ENCODE measurements around the gene BTG4.

Gene BTG4

GRCh38 chr11:111535281-111535680 is 23.1 kb upstream of the BTG4 start:
- DNase-seq, result no peak

DNA sequence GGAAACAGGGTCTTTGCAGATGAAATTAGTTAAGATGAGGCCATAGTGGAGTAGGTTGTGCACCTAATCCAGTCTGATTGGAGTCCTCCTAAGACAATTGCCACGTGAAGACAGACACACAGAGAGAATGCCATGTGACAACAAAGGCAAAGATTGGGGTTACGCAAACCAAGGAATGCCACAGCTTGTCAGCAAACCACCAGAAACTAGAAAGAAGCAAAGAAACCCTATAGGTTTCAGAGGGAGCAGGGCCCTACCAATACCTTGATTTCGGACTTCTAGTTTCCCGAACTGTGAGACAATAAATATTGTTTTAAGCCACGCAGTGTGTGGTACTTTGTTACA is 20.2 kb upstream of the BTG4 start:
- peak; percentile 31 for DNase-seq

DNA sequence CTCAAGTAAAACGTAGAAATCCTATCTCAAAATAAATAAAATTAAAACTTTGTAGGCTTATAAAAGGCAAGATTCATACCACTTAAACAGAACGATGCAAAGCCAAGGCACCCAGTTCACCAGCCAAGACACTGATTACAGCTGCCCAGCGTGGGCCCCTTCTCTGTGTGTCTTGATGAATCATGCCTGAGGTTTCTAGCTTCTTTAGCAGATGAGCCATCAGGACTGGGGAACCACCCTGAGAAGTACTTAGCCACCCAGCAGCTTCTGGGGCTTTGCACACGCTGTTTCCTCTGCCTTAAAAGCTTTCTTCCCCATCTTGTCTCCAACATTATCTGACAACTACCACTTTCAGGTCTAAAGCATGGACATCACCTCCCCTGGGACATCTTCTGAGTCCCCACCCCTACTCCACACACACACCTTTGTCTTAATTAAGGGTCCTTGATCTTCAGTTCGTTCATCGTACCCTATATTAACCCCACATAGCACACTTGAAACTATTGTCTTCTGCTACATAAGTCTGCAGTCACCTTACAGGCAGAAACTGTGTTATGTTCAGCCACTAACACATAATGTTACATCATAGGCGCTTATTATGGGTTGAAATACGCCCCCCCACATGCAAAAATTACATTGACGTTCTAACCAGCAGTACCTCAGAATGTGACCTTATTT is 19.6 kb upstream of the BTG4 start:
- peak; percentile 93 for DNase-seq

GRCh38 chr11:111531136-111531535 is 18.9 kb upstream of the BTG4 start:
- peak; percentile 32 for DNase-seq

DNA sequence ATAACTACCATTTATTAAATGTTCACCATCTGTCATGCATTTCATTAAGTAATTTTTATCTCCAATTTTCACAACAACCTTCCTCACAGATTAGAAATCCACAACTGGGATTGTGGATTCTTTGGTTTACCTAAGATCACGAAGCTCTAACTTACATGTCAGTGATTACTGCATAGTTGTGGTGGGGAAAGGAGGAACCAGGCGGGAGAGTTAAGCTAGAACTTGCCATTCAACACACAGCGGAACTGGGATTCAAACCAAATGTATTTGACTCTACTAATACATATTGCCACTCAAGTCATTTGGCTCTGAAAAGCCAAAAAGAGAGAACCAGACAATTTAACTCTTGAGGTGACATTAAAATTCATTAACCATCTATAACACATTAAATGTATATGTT is 17.9 kb upstream of the BTG4 start:
- DNase-seq, result peak; percentile 37

DNA sequence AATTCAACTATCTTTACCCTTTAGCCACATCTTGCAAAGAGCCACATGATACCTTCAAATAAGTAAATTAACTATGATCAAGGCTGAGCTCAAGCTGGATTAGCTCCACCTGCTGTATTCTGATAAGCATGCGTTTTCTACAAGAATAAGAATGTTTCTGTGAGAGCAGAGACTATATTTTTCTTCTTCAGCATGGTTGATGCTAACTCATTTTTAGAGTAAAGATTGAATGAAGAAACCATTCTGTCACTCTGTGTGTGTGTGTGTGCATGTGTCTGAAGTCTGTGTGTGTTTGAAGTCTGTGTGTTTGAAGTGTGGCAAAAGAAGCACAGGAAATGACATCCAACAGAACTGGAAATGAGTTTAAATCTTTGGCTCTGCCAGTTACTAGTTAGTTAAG is 16.4 kb upstream of the BTG4 start:
- DNase-seq, result no peak

DNA sequence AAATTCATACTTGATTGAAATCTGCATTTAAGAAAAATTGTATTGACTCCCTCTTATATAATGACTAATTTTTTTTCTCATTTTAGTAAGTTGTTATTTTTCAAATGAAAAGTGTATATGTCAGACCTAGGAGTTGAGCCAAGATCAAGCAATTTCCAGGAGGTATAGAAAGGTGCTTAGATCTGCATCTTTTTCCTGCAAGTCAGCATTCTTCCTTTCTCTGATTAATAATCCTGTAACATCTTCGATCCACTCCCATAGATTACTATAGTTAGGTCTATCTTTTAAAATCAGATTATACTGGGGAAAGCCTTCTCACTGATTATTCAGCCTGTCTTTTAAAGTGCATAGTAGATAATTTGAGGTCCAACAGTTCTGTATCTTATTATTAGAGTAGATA is 15.1 kb upstream of the BTG4 start:
- DNase-seq, result no peak

GRCh38 chr11:111526501-111526900 is 14.3 kb upstream of the BTG4 start:
- DNase-seq, result peak; percentile 71

DNA sequence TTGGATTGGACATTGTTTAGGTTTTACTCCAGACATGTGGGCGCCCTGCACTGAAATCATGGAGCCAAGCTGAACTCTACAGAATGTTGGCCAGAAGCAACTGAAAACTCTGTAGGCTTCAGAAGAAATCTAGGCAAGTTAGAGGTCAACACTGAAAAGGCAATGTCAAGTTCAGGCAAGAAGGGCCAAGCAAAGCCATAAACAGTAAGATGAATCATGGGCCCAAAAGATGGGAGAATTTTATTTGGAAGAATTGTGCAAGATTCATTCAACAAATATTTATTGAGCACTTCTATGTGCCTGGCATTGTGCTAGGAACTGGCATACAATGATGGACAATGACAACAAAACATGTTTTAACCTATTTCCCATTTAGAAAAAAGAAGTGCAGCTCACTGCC is 13.3 kb upstream of the BTG4 start:
- DNase-seq, result no peak

GRCh38 chr11:111524056-111524455 is 11.9 kb upstream of the BTG4 start:
- DNase-seq, result peak; percentile 52

DNA sequence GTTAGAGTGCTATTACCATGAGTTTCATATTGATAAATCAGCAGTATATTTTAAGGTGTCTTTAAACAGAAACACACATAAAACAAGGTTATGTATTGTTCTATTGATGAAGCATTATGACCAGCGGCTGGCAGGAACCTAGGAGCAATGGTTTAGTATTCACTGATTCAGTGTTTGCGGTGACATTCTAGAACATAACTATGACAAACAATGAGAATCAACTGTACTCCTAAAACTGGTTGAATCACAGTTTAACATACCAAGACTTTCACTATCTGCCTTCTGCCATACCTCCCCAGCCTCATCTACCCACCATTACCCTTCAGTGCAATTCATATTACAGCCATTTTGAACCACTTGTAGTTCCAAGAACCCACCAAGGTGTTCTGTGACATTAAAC is 11.2 kb upstream of the BTG4 start:
- DNase-seq, result no peak

GRCh38 chr11:111522426-111522825 is 10.2 kb upstream of the BTG4 start:
- no peak for DNase-seq

DNA sequence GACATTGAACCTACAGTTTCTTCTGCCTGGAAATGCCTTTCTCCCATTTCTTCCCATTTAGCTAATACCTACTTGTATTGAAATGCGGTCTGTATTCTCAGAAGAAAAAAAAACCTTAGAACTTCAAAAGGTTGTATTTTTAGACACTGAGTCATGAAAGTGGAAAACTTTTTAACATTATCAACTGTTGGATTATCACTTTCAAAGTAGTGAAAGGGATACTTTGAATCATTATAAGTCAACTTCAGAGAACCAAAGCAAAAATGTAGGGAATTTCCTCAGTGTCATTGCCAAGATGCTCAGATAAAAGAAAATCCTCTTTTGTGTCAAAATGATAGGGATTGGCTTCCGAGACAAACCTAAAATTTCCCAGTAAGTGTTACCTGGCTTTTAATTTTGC is 8.9 kb upstream of the BTG4 start:
- DNase-seq, result no peak

GRCh38 chr11:111520560-111520959 is 8.4 kb upstream of the BTG4 start:
- DNase-seq, result no peak

GRCh38 chr11:111518668-111519067 is 6.5 kb upstream of the BTG4 start:
- no peak for DNase-seq

DNA sequence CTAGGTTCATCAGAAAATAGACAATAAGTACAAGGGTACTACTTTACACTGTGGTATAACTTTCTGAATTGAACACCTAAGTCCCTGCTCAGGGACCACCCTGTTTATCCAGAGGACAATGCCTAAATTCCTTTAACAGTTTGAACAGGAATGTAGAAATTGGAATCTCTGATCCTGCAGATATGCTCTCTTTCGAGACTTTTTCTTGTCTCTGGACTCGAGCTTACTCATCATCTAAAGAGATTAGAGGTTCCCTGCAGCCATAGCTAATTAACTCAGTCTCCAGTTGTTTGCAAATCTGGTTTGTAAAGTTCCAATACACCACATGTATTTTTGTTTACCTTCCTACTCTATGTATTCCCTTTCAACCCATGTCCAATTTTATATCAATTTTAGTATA is 3.4 kb upstream of the BTG4 start:
- no peak for DNase-seq

DNA sequence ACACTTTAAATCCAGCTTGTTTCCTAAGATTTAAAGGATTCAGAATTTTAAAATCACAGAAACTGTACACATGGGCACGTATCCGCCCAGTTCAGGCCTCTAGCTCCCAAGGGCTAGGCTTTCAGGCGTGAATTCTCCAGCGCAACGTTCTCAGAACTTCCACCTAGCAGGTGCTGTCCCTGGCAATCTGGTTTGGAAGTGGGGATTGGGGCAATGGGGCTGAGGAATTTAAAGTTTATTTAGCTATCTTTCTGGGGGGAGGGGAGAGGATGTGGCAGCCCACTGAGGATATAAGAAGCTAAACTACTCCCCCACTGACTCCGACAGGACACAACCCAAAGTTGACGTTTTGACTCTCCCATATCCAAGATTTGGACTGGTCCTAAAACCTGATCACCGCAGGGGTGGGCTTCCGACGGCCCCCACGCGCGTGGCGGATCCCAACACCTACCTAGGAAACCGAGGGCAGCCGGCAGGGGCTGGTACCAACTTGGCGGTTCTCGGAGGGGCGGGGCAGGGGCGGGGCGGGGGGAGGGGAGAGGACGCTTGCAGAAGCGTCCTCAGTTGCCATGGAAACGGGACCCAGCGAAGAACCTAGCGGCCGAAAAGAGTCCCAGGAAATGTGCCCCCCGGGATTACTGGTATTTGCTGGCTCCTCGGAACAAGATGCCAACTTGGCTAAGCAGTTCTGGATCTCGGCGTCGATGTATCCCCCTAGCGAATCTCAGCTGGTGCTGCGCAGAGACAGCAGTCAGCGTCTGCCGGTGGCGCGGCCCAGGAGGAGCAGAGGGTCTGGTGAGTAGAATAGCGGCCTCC is 2.2 kb upstream of the BTG4 start, which contains the start of gene HOATZ:
Gene HOATZ, plus strand, starts transcription at position 563 of the 816 bp plus-strand sequence. Its CDS starts 7 bp downstream, at position 570.
- DNase-seq, result no peak

DNA sequence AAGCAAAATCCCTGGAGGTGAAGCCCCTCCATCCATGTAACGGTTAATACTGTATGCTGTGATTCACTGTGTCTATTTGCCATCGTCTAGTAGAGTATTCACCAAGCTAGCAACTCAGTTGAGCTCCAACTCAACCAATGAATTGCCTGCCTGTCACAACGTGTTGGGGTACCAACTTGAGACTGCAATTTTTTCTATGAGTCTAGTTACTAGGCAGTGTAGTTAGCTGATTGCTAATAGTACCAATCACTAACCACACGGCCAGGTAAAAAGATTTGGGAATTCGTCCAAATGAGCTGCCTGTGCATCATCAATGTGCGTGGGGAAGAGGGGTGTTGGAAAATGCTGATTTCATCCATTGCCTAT is 1.0 kb upstream of the BTG4 start:
- DNase-seq, result no peak

DNA sequence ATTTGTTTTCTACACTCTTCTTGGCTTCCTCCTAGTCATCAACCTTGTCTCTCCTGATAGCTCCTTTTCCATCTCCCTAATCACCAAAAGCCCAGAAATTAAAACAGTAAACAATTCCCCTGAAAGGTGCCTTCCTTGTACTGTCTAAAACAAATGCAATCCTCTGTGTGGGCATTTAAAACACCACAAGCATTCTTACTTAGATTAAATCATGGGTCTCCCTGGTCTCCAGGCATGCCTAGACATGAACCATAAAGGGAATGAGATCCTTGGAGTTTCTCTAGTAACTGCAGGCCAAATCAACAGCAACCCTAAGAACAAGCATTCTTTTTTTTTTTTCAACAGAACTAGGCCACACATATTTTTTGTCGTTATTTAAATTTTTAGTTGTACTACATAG is 1.9 kb downstream of the BTG4 start:
- no peak for DNase-seq

GRCh38 chr11:111502611-111503010 is 9.6 kb downstream of the BTG4 start:
- DNase-seq, result no peak

- no peak for DNase-seq
Observed at GRCh38 chr11:111500481-111500880, 11.7 kb downstream of the BTG4 start.

DNA sequence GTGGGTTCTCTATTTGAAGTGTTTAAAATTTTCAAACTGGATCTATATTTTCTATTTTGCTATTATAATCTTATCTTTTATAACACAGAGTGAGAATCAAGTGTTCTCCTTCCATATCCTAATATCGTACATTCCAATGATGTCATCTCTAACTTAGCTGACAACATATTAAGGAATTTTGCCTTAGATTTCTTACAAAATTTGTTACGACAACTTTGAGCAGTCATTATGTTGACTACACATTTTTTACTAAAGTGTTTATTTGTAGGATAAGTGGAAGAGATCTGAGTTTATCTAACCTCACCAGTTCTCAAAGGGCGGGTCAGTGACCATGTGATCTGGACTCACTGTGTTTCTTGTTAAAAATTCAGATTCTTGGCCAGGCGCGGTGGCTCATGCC is 12.7 kb downstream of the BTG4 start:
- no peak for DNase-seq

- DNase-seq, result no peak
Observed at GRCh38 chr11:111494040-111494439, 18.1 kb downstream of the BTG4 start.

DNA sequence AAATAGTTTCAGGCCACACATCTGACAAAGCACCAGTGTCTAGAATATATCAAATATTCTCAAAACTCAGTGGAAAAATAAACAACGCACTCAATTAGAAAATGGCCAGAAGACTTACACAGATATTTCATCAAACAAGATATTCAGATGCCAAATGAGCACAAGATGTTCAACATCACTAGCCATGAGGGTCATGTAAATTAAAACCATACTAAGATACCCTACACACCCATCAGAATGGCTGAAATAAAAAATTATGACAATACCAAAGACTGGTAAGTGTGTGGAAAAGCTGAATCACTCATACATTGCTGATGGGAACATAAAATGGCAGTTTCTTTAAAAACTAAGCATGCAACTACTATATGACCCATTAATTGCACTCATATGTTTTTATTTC is 21.7 kb downstream of the BTG4 start:
- no peak for DNase-seq

DNA sequence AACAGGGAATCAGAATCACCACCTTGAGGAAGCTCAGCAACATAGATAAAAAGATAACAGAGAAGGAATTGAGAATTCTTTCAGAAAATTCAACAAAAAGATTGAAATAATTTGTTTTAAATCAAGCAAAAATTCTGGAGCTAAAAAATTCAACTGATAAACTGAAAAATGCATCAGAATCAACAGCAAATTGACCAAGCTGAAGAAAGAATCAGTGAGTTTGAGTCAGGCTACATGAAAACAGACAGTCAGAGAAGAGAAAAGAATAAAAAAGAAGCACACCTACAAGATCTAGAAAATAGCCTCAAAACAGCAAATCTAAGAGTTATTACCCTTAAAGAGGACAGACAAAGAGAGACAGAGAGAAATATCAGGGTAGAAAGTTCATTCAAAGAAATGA is 28.8 kb downstream of the BTG4 start:
- no peak for DNase-seq

Data from suppressor macrophage treated with lipopolysaccharide for 4 hours (primary cell).